Measurements from ENCODE around the gene CUX1.

Gene CUX1

DNA sequence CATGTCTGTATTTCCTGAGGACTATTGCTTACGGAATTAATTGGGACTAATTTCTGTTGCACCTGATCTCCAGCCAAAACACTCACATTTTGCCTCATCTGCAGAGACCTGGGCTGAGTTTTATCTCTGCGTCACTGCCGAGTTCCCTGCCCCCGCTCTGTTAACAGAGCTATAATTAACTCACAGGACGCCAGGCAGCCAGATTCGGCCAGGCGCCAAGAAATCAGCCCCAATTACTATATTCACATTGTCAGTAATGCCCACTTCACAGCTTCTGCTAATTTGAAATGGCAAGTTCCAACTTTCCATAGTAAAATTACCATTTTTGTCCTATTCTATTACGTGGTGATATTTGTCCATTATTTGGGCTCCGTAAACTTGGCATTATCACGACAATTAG lies 130.5 kb downstream of the CUX1 start:
- Histone ChIP-seq H2AFZ (ENCODE audit: low read length) (no peak overlapping the region), H3K79me2 (ENCODE audit: low read length) (peaks cover 39% of the 10 kb centered on the region), H3K9ac (ENCODE audit: low read length) (no peak overlapping the region), H3K27ac (ENCODE audit: low read length) (no peak overlapping the region), H3K4me2 (ENCODE audit: low read depth, low read length) (no peak overlapping the region), H3K4me1 (ENCODE audit: low read length) (no peaks in the 10 kb centered on the region), H3K9me3 (replicated peaks; ENCODE audit: insufficient read depth, low read length) (no peaks in the 10 kb centered on the region), H4K20me1 (ENCODE audit: insufficient read depth, low read length) (peaks cover 6% of the 10 kb centered on the region; the same call in 1 of the 2 replicates), H3F3A (ENCODE audit: insufficient read depth, low read length) (no peaks in the 10 kb centered on the region), H3K36me3 (replicated peaks; ENCODE audit: insufficient read depth, low read length) (no peaks in the 10 kb centered on the region), H3K27me3 (replicated peaks; ENCODE audit: insufficient read depth, low read length) (no peaks in the 10 kb centered on the region), H3K4me3 (ENCODE audit: low read length) (no peak overlapping the region), H3K9me2 (replicated peaks; ENCODE audit: insufficient read depth, low read length) (no peaks in the 10 kb centered on the region)
- DNase-seq, result no peak
- TF ChIP-seq EZH2 (optimal IDR thresholded peaks at IDR 0.05; ENCODE audit: low read depth, low read length) (no peak), EZH2phosphoT487 (IDR thresholded peaks at IDR 0.05; ENCODE audit: low read length) (no peak)
- TF ChIP-seq, protein P1, sequence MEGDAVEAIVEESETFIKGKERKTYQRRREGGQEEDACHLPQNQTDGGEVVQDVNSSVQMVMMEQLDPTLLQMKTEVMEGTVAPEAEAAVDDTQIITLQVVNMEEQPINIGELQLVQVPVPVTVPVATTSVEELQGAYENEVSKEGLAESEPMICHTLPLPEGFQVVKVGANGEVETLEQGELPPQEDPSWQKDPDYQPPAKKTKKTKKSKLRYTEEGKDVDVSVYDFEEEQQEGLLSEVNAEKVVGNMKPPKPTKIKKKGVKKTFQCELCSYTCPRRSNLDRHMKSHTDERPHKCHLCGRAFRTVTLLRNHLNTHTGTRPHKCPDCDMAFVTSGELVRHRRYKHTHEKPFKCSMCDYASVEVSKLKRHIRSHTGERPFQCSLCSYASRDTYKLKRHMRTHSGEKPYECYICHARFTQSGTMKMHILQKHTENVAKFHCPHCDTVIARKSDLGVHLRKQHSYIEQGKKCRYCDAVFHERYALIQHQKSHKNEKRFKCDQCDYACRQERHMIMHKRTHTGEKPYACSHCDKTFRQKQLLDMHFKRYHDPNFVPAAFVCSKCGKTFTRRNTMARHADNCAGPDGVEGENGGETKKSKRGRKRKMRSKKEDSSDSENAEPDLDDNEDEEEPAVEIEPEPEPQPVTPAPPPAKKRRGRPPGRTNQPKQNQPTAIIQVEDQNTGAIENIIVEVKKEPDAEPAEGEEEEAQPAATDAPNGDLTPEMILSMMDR (IDR thresholded peaks at IDR 0.05; ENCODE audit: low read length), result no peak

DNA sequence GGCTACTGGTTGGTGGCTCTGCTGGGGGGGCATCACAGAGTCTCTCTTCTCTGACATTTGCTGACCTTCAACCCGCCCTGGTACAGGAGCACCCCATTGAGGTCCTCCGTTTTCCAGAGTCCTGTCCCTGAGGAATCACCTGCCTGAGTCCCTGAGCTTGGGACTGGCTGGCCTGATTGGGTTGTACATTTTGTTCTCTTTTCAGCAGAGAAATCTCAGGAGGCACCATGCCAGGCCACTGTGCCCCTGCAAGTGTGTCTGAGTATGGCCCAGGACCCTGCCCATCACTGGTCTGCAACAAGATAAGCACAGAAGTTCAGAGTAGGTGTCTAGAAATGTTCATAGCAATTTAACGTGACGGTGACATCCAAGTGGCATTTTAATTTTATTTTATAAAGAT lies 131.2 kb downstream of the CUX1 start:
- Histone ChIP-seq H3K9me2 (replicated peaks; ENCODE audit: insufficient read depth, low read length) (no peaks in the 10 kb centered on the region), H3K4me3 (ENCODE audit: low read length) (no peak overlapping the region), H3K9ac (ENCODE audit: low read length) (no peak overlapping the region), H3F3A (ENCODE audit: insufficient read depth, low read length) (no peaks in the 10 kb centered on the region), H2AFZ (ENCODE audit: low read length) (no peak overlapping the region), H3K27ac (ENCODE audit: low read length) (no peak overlapping the region), H3K27me3 (replicated peaks; ENCODE audit: insufficient read depth, low read length) (no peaks in the 10 kb centered on the region), H3K36me3 (replicated peaks; ENCODE audit: insufficient read depth, low read length) (no peaks in the 10 kb centered on the region), H3K9me3 (replicated peaks; ENCODE audit: insufficient read depth, low read length) (no peaks in the 10 kb centered on the region), H4K20me1 (ENCODE audit: insufficient read depth, low read length) (peaks cover 6% of the 10 kb centered on the region; the same call in 1 of the 2 replicates), H3K4me1 (ENCODE audit: low read length) (no peaks in the 10 kb centered on the region), H3K4me2 (ENCODE audit: low read depth, low read length) (no peak overlapping the region), H3K79me2 (ENCODE audit: low read length) (peaks cover 34% of the 10 kb centered on the region)
- TF ChIP-seq, protein P1 (IDR thresholded peaks at IDR 0.05; ENCODE audit: low read length), result no peak
- TF ChIP-seq EZH2phosphoT487 (IDR thresholded peaks at IDR 0.05; ENCODE audit: low read length) (no peak), EZH2 (optimal IDR thresholded peaks at IDR 0.05; ENCODE audit: low read depth, low read length) (no peak)
- no peak for DNase-seq

DNA sequence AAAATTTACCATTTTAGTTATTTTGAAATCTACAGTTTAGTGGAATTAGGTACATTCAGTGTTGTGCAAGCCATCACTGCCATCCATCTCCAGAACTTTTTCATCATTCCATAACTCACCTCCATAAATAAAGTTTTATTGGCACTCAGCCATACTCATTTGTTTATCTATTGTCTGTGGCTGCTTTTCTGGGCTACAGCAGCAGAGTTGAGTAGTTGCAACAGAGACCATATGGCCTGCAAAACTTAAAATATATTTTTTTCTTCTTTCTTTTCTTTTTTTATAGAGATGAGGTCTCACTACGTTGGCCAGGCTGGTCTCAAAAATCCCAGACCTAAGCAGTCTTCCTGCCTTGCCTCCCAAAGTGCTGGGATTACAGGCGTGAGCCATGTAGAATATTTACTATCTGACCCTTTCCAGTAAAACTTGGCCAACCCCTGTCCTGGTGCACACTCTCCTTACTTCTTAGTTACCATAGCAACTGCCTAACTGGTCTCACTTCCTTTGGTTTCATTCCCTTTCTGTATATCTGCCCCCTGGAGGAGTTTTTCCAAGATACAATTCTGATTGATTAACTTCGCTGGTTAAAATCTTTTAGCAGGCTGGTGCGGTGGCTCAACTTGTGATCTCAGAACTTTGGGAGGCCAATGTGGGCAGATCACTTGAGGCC lies 133.2 kb downstream of the CUX1 start:
- H3F3A ChIP-seq (ENCODE audit: insufficient read depth, low read length), result no peaks in the 10 kb centered on the region
- no peak overlapping the region for H3K4me2 ChIP-seq (ENCODE audit: low read depth, low read length)
- no peaks in the 10 kb centered on the region for H3K27me3 ChIP-seq (replicated peaks; ENCODE audit: insufficient read depth, low read length)
- no peak for DNase-seq
- H3K9ac ChIP-seq (ENCODE audit: low read length), result no peak overlapping the region
- H2AFZ ChIP-seq (ENCODE audit: low read length), result no peak overlapping the region
- H3K27ac ChIP-seq (ENCODE audit: low read length), result no peak overlapping the region
- no peaks in the 10 kb centered on the region for H3K9me2 ChIP-seq (replicated peaks; ENCODE audit: insufficient read depth, low read length)
- H3K4me3 ChIP-seq (ENCODE audit: low read length), result no peak overlapping the region
- H3K4me1 ChIP-seq (ENCODE audit: low read length), result no peaks in the 10 kb centered on the region
- 0 out of 2 replicates have a peak, but pooled peaks cover 3% of the 10 kb centered on the region for H4K20me1 ChIP-seq (ENCODE audit: insufficient read depth, low read length)
- TF ChIP-seq EZH2phosphoT487 (IDR thresholded peaks at IDR 0.05; ENCODE audit: low read length), result no peak
- TF ChIP-seq, protein P1 (IDR thresholded peaks at IDR 0.05; ENCODE audit: low read length), result no peak
- no peak for TF ChIP-seq EZH2 (optimal IDR thresholded peaks at IDR 0.05; ENCODE audit: low read depth, low read length)
- no peaks in the 10 kb centered on the region for H3K36me3 ChIP-seq (replicated peaks; ENCODE audit: insufficient read depth, low read length)
- no peaks in the 10 kb centered on the region for H3K9me3 ChIP-seq (replicated peaks; ENCODE audit: insufficient read depth, low read length)
- peaks cover 21% of the 10 kb centered on the region for H3K79me2 ChIP-seq (ENCODE audit: low read length)

Measured in MM.1S (cell line).